ENCODE results near the gene VSIR.

VSIR gene

DNA sequence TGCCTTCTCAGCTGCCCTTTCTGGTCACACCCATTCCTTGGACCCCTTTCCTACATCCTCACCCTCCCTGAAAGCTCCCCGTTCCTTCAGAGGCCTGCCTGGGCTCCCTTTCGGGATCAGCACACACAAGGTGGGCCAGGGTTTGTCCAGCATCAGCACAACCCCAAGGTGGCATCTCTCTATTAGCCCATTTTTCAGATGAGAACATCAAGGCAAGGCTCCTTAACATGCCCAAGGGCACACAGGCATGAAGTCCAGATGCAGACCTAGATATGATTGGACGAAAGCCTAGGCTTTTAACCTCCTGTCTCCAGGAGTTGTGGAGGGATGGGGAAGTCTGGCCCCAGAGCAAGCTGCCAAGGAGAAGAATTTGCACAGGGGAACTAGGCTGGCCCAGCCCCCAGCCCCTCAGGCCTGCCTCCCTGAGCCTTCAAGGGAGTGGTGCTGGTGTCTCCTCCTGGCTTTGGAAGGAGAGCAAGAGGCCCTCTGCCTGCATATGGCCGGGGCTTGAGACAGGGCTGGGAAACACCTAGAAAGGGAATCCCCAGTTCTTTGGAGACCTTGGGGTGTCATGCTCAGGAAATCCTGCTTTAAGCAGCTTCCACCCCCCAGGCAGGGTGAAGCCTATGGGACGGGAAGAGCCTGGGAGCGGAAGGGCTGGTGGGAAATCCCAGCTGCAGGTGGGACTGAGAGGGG lies 9.0 kb upstream of the VSIR start:
- DNase-seq (ENCODE audit: low spot score): no peak

DNA sequence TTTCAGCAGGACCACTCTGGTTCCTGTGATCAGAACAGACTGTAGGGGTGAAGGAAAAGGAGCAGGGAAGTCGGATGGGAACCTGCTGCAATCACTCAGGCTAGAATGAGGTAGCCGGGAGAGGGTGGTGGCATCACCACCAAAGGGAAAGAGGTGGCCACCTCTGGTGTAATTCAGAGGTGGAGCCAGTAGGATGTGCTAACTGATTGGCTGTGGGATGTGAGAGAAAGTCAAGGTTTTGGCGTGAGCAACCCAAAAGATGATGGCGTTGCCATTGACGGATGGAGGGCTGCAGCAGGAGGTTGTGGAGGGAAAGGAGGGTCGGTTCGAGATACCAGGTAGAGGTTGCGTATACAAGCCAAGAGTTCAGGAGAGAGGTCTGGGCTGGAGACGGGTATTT lies 7.4 kb upstream of the VSIR start:
- no peak for DNase-seq (ENCODE audit: low spot score)

DNA sequence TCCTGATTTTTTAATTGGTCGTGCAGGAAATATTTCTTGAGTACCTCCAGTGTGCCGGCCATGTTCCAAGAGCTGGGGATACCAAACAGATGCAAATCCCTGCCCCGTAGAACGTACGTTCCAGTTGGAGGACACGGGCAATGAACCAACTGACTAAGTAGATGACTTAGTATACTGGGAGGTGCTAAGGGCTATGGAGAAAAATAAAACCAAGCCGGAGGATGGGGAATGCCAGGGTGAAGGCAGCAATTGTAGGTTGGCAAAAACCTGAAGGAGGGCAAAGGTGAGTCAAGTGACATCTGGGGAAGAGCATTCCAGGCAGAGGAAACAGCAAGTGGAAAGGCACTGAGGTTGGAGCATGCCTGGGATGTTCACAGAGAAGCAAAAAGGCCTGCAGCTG lies 6.8 kb upstream of the VSIR start:
- DNase-seq (ENCODE audit: low spot score): no peak

DNA sequence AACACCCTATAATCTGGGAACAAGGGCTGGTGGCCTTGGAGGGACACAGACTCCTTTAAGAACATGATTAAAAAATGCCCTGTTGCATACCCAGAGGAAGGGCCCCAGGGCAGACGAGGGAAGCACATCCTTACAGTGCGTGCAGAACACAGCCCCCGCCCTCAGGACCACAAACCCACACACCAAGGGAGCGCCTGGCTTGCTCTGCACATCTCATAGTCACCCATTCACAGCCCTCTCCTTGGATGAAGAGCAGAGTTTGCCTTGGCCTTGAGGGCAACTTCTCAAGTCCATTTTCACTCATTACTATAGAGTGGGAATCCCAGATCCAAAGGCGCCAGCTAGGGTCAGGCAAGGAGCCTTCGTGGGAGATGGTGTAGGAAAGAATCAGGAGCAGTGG lies 6.3 kb upstream of the VSIR start:
- DNase-seq (ENCODE audit: low spot score): no peak

DNA sequence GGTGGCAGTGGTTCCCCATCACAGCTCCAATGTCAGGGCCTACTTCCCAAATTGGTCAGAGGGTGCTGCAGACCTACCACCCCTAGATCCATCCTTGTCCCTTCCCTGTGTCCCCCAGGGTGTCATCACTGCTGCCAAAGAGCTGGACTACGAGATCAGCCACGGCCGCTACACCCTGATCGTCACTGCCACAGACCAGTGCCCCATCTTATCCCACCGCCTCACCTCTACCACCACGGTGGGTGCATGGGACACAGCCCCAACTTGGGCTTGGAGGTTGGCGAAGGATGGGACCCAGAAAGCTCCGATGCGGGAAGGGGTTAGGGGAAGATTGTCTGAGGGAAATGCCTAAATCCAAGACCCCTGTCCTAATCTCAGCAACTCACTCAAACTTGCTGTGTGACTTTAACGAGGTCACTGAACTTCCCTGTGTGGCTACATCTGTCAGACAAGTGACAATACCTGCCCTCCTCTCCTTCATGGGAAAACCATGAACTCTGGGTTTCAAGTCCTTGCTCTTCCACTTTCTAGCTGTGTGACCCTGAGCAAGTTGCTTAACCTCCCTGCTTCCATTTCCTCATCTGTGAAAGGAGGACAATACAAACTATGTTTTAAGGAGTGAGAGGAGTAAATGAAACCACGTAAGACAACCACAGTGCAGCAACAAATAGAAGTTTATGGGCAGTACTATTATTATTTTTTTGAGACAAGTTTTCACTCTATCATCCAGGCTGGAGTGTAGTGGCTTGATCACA lies 4.9 kb upstream of the VSIR start:
- DNase-seq (ENCODE audit: low spot score): no peak

DNA sequence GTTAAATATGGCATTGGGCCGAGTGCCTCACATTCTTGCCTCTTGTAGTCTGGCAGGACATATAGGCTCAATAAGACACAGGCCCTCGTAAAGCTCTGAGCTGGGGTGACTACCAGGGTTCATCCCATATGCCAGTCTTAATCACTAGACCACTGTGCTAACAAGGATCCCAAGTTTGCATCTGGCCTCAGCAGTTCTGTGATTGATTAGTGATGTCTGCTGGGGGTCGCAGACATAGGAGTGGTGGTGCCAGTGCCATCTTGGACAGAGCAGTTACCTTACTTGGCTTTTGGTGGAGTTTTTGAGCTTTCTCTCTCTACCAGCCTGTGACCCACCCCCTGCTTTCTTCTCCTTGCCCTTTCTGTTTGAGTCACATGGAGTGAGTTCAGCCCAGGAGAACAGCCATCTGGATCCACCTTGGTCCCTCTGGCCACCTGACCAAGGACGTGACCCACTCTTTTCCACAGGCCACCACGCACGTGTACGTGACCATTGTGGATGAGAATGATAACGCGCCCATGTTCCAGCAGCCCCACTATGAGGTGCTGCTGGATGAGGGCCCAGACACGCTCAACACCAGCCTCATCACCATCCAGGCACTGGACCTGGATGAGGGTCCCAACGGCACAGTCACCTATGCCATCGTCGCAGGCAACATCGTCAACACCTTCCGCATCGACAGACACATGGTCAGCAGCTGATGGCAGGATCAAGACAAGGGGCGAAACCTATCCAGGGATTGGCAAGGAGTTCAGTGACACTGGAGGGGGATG lies 4.1 kb upstream of the VSIR start:
- DNase-seq (ENCODE audit: low spot score): no peak

DNA sequence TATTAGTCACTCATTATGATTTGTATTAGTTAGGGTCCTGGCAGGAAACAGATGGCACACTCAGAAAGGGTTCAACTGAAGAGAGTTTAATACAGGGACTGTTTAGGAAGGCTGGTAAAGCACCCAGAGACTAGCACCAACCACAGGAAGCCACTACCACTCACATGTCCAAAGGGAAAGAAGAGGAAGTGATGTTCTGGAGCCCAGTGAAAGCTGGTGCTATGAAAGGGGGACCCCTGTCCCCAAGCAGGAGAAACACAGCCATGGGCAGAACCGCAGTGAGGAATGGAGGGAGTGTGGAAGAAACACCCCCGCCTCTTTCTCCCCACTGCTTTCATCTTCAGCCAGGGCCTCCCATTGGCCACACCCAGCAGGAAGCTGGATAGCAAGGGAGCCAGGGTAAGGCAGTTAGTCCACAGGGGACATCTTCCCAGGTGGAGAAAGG lies 3.2 kb upstream of the VSIR start:
- DNase-seq (ENCODE audit: low spot score): no peak

DNA sequence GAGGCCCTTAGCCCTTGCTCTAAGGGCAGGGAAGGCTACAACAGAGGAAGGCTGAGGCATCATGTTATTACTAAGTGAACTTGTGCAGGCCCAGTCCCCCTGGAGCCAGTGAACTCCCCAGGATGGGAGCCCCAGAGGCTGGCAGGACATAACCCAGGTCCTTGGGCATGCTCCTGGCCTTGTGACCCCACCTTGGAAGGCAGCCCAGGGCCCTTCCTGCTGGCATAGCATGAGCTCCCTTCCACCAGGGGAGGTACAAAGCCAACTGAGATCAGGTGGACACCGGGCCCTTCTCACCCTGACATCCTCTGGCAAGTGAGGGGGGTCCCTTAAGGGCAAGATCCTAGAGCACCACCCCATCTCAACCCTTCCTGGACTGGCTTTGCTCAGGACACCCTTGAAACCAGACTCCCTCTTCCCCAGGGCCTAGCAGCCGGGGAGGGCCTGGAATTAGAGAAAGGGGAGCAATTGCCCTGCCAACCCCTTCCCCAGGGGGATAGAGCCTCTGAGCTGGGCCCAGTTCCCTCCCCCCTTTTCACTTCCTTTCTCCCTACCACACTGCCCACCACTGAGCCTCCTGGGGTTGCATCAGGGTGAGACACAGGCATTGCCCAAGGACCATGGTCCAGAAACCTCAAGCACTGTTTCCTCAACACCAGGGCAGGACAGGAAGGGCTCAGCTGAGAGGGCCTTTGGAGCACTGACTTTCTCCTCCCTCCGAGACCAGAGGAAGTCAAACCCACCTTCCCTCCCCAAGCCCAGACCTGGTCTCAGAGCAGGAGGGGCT lies 1.8 kb upstream of the VSIR start:
- no peak for DNase-seq (ENCODE audit: low spot score)

DNA sequence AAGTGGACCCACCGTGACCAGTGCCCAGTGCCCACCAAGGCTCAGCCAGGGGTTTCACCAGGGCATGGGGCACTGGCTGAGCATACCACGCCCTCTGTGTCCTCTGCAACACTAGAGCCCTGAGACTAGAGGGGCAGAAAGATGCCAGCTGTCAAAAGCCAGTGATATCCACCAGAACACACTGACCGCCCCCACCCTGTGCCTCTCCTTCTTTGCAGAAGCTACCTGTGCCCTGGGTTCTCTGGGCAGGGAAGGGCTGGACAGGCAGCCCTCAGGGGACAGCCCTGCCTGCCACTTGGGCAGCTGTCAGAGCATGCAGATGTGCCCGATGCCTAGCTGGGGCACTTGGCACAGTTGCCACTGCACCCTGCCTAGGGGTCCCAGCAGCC lies 494 bp downstream of the VSIR start:
- DNase-seq (ENCODE audit: low spot score): no peak

DNA sequence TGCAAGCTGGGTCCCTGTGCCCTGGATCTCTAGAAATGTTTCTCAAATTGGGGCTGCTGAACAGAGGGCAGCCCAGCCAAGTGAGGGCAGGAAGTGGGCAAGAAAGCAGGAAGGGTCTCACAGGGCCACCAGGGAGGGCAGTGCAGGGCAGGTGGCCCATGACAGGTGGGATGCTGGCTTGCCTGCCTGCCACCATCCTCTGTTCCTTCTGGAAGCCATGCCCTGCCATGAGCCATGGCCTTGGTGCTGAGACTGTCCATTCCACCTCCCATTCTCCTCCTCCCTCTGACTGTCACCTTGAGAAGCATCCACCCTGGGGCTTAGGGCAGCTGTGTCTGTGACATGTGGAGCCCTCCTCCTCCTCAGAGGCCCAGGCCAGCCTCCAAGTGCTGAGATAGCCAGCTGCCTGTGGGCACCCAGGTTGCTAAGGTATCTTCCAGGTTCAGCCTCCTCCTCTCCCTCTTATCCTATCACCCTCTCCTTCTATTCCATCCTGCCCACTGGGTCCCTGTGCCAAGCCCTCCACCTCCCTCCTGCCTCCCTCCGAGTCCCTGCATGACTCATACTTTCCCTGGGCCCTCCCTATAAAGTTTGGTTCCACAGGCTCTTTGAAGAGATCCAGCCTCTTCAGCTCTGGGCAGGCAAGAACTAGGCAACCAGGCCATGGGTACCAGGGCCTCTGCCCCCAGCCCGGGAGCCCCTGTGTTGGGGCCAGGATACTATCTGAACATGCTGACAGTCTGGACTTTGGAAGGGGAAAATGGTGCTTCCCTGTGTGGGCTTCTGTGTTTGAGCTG lies 1.3 kb downstream of the VSIR start:
- no peak for DNase-seq (ENCODE audit: low spot score)

DNA sequence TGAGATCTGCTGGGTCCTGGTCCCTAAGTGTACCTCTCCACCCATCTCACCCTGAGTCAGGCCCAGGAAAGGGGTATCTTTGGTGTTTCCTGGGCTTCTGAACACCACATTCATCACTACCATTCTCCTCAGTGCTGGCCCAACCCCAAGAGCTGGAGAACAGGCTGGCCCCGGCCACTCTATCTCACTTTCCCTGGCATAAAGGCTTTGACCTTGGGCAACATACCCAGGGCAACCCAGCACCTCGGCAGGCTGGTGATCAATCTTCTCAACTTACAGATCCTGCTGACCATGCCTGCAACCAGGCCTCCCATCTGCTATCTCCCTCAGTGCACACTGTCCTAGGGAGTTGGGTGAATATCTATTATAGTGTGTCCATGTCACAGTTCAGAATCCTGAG lies 2.1 kb downstream of the VSIR start:
- no peak for DNase-seq (ENCODE audit: low spot score)

DNA sequence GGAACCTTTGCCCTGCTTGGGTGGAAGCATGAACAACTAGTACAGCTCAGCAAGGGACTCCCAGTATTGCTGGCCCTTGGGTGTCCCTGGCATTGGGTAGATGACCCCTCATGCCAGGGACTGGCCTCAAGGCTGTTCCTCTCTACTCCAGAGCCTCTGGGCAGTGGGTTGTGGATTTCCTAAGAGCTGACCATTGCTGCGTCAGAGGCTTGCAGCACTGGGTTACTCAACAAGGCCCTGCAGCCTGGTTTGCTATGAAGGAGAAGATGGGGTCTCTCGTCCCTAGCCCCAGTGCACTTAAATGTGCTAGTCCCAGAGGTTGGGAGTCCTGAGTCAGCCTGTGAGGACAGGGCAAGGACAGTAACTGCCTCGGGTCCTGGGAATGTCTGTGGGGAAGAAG lies 2.5 kb downstream of the VSIR start:
- DNase-seq (ENCODE audit: low spot score): no peak

DNA sequence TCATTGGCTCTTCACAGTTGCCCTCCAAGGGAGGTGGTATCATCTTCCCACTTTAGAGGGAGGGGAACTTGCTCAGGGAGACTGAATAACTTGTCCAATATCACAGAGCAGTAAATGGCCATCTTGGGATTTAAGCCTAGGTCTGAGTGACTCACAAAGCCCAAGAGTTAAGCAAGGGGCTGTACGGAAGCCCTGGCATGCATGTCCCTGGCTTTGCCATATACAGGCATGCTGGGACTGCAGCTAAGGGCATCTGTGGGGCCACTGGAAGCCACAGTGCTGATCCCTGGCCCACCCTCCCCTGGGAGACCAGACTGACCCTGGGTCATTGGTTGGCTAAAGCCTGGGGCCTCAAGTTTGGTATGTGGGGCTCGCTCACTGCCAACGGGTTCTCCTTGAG lies 3.1 kb downstream of the VSIR start:
- no peak for DNase-seq (ENCODE audit: low spot score)

DNA sequence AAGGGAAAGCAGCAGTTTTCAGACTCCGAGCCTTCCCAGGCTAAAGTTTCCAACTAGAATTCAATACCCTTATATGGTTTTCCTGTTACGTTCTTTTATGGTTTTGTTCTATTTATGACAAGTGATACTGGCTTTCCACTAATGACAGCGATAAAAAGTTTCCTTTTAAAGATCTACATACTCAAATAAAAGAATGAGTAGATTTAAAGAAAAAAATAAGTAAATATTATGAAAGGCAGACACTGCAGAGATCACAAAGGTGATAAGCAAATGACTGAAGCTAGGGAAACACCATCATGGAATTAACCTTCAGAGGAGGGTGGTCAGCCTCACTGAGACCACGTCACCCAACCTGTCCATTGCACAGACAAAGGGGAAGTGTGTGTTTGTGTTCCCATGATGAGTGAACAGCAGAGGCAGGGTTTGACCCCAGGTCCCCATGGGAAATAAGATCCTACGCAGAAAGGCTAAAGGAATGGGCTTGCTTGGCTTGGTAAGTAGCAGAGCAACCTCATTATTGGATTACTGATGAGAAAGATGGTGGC lies 4.0 kb downstream of the VSIR start:
- no peak for DNase-seq (ENCODE audit: low spot score)

DNA sequence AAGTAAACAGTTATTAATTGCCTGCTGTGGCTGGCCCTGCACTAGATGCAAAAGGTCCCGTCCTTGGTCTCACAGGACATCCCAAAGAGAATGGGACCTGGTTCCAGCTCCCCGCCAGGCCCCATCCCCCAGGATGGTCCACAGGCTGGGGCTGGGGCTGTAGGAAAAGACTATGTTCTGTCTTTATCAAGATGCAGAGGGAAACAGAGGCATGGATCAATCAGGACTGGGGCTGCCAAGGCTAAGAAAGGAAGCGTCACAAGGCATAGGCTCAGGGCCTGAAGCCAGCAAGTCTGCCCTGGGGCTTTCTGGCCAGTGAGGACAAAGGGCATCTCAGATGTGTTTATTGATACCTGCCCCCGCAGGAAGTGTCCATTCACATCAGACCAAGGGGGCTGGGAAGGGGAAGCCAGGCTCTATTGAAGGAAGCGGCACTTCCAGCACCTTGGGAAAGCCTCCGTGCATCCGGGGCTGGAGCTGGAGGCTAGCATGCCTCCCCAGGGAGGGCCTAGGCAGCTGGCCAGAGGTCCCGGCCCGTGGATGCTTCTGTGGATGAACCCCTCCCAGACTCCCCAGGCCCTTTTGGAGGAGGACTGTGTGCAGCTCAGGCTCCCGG lies 5.8 kb downstream of the VSIR start:
- DNase-seq (ENCODE audit: low spot score): no peak

DNA sequence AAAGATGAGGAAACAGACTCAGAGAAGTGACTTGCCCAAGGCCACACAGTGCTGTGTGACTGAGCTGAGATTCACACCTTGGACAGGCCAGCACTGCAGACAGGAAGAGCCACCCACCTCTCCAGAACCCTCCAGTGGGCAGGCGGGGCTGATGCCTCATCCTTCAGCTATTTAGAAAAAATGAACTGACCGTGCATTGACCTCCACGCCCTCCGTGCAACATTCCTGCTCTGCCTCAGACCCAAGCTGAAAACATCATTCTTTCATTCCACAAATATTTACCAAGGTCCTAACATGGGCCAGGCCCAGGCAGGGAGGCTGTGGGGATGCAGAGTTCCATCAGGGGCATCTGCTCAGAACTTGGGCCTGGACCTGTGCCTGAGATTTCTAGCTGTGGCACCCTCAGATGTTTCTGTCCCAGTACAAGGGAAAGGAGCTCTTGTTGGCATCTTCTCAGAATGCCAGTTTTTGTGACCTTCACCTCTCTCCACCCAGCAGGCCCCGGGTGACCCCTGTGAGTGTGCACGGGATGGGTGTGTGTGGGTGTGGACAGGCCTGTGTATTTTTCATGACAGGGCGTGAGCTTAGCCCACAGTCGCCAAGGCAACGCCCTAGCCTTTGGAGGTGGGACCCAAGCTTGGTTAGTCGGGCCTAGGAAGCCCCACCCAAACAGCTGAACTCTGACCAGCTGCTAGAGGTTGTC lies 6.5 kb downstream of the VSIR start:
- no peak for DNase-seq (ENCODE audit: low spot score)

DNA sequence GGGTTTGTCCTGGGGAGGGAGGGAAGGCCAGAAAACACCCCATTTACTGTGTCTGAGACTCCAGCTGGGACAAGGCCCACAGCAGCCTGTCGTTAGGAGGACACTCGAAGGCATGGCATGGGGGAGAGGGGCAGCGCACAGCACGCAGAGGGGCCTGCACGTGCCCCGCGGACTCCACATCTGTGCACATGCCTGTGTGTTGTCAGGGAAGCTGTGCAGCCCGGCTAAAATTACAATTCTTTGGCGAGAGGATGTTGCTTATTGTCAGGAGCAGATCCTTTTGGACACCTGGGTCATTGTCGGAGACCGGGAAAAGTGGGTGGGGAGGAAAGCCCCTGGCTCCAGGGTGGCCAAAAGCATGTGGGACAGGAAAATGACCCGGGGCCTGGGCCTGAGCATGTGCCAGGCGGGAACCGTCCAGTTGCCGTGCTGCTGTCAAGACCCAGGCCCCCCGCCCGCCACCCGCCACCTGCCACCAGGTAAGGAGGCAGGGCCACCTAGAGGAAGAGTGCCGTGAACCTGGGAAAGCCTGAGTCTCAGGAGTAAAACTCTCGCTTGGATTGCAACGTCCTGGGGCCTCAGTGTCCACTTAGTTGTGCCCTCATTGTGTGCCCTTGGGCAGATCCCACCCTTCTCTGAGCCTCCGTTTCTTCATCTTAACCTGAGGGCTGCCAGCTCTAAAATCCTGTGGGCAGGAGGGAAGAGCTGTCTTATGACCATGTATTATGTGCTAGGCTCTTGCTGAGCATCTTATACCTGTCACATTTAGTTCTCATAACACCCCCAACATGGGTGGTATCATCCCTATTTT lies 7.2 kb downstream of the VSIR start:
- no peak for DNase-seq (ENCODE audit: low spot score)

DNA sequence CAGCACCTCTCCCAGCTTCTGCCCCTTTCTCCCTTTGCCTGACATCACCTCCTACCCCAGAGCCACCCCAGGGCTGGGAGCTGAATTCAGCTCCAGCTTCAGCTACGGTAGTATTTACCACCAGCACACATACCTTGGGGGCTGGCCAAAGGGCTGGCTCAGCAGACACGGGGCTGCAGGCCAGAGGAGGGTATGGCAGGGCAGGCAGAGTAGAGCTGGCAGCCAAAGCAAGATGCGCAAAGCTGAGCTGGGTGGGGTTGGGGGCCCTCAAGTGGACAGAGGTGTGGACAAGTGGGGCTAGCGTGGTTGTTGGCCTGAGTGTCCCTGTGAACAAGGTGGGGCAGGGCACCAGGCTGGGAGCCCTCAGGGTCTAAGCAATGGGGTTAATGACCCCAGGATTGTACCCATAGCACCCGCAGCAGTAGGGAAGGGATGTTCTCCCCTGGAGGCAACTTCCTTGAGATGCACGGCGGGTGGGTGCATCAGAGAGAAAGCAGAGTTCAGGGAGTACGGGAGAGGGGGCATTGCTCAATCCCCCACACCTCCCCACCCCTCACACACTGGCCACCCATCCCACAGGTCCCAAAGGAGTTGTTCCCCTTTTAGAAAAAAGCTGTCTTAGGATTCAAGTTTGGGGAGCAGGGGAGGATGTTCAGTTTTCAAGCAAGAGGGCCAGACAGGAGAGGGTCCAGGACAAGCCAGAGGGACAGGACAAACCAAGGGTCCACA lies 8.0 kb downstream of the VSIR start:
- no peak for DNase-seq (ENCODE audit: low spot score)
